Measurements from ENCODE around the gene PRPF38A.

Gene PRPF38A
- long read RNA-seq, full-length matches to known transcripts: 570 of 604 reads
- long read RNA-seq, partial matches to known transcripts: 5 of 604 reads
- long read RNA-seq, other reads (novel, unspliced or antisense): 29 of 604 reads

GRCh38 chr1:52404116-52404974 is at the start of gene PRPF38A, which contains the start of gene ORC1:
Gene PRPF38A (plus strand): TSS chr1:52404602. CDS start chr1:52404750, 148 bp downstream.
Gene ORC1 (minus strand): TSS chr1:52404423. CDS start chr1:52402223, 2,200 bp downstream.
- H3K4me3 ChIP-seq (replicated peaks; ENCODE audit: insufficient read depth, low read length): peak within 1 kb of the TSS; percentile 88
- H3K27ac ChIP-seq (replicated peaks): peak within 1 kb of the TSS; percentile 94
- no peaks in the 10 kb centered on the region for H3K27me3 ChIP-seq (ENCODE audit: insufficient read depth, poor library complexity, severe bottlenecking)
- DNase-seq (ENCODE audit: low read depth in 1 of 2, low spot score in 1 of 2): peak; percentile 93 to 97
- TF ChIP-seq CTCF (IDR thresholded peaks at IDR 0.05; ENCODE audit: insufficient read depth, low read length) (peak; percentile 25), SPI1 (IDR thresholded peaks at IDR 0.05; ENCODE audit: borderline replicate concordance, low read depth) (no peak; the same call in 1 of the 2 replicates), GABPA (IDR thresholded peaks at IDR 0.05; ENCODE audit: low read depth) (peak; percentile 88), POLR2AphosphoS5 (IDR thresholded peaks at IDR 0.05; ENCODE audit: low read depth) (peak; percentile 67), REST (IDR thresholded peaks at IDR 0.05; ENCODE audit: insufficient replicate concordance, low read depth) (peak; percentile 69)

- TF ChIP-seq REST (IDR thresholded peaks at IDR 0.05; ENCODE audit: insufficient replicate concordance, low read depth) (no peak), POLR2AphosphoS5 (IDR thresholded peaks at IDR 0.05; ENCODE audit: low read depth) (no peak), GABPA (IDR thresholded peaks at IDR 0.05; ENCODE audit: low read depth) (no peak), SPI1 (IDR thresholded peaks at IDR 0.05; ENCODE audit: borderline replicate concordance, low read depth) (no peak), CTCF (IDR thresholded peaks at IDR 0.05; ENCODE audit: insufficient read depth, low read length) (no peak)
- Histone ChIP-seq H3K4me3 (replicated peaks; ENCODE audit: insufficient read depth, low read length) (no peak overlapping the region), H3K27me3 (ENCODE audit: insufficient read depth, poor library complexity, severe bottlenecking) (no peaks in the 10 kb centered on the region), H3K27ac (replicated peaks) (no peak overlapping the region)
- DNase-seq (ENCODE audit: low read depth in 1 of 2, low spot score in 1 of 2): no peak
Measured at GRCh38 chr1:52355436-52355835, 49.0 kb upstream of the PRPF38A start.

- H3K27ac ChIP-seq (replicated peaks): no peak overlapping the region
- DNase-seq (ENCODE audit: low read depth in 1 of 2, low spot score in 1 of 2): no peak
- H3K27me3 ChIP-seq (ENCODE audit: insufficient read depth, poor library complexity, severe bottlenecking): no peaks in the 10 kb centered on the region
- TF ChIP-seq GABPA (IDR thresholded peaks at IDR 0.05; ENCODE audit: low read depth): no peak
- no peak for TF ChIP-seq POLR2AphosphoS5 (IDR thresholded peaks at IDR 0.05; ENCODE audit: low read depth)
- no peak for TF ChIP-seq REST (IDR thresholded peaks at IDR 0.05; ENCODE audit: insufficient replicate concordance, low read depth)
- no peak for TF ChIP-seq SPI1 (IDR thresholded peaks at IDR 0.05; ENCODE audit: borderline replicate concordance, low read depth)
- no peak for TF ChIP-seq CTCF (IDR thresholded peaks at IDR 0.05; ENCODE audit: insufficient read depth, low read length)
- H3K4me3 ChIP-seq (replicated peaks; ENCODE audit: insufficient read depth, low read length): no peak overlapping the region
Measured at GRCh38 chr1:52355847-52356505, 48.4 kb upstream of the PRPF38A start.
